ENCODE data around the gene PTPRN2. TPM values are rescaled to one million over a fixed set of nuclear protein-coding genes. Genes with fewer than 3 reads are reported as not detected.

PTPRN2 gene
- total RNA-seq, 2 experiments from 2014 or later, result 0.70 TPM; not detected in 1

DNA sequence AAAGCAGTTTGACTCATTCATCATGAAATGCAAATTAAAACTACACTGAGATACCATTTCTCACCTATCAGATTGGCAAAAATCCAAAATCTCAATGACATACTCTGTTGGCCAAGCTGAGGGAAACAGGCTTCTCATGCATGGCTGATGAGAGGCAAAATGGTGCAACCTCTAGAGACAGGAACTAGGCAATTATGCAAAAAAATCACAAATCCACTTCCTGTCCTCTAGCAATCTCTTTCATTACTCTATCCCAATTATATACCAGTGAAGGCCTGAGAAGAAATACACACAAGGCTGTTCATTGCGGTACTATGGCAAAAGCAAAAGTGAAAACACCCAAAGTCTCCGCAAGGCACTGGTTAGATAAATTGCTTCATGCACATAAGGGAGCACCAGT is 25.9 kb upstream of the PTPRN2 start:
- POLR2A ChIA-PET, result no interaction called here
- BruUV-seq (replicated peaks), result no TSS peak
- intact Hi-C loops (cut with micrococcal nuclease; ENCODE audit: unreplicated experiment), result no loop called here

DNA sequence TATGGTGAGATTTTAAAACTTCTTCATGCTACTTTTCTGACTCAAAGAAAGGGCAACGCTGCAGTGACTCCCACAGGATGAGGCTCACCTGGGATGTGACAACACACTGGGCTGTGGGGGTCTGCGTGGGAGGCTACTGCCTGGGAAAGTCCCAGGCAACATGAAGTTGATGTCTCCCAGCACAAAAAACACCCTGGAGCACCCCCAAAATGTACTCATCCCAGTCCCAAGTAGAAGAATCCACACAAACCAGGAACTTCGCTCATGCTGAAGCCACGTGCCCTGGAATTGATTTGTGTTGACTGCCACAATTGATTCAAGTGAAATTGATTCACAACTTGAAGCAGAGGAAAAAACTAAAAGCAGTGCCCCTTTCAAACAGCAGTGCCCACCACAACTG is 24.9 kb upstream of the PTPRN2 start:
- intact Hi-C loops (cut with micrococcal nuclease; ENCODE audit: unreplicated experiment), result no loop called here
- no peak for TF ChIP-seq EZH2phosphoT487 (IDR thresholded peaks at IDR 0.05; ENCODE audit: borderline replicate concordance, low read depth, low read length)
- TF ChIP-seq, protein P1, sequence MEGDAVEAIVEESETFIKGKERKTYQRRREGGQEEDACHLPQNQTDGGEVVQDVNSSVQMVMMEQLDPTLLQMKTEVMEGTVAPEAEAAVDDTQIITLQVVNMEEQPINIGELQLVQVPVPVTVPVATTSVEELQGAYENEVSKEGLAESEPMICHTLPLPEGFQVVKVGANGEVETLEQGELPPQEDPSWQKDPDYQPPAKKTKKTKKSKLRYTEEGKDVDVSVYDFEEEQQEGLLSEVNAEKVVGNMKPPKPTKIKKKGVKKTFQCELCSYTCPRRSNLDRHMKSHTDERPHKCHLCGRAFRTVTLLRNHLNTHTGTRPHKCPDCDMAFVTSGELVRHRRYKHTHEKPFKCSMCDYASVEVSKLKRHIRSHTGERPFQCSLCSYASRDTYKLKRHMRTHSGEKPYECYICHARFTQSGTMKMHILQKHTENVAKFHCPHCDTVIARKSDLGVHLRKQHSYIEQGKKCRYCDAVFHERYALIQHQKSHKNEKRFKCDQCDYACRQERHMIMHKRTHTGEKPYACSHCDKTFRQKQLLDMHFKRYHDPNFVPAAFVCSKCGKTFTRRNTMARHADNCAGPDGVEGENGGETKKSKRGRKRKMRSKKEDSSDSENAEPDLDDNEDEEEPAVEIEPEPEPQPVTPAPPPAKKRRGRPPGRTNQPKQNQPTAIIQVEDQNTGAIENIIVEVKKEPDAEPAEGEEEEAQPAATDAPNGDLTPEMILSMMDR (conservative IDR thresholded peaks at IDR 0.05; ENCODE audit: low read length), result no peak
- Histone ChIP-seq H3K36me3 (ENCODE audit: insufficient read depth, low read length) (peaks cover 38% of the 10 kb centered on the region), H3K4me3 (ENCODE audit: low read depth, low read length, poor library complexity, severe bottlenecking) (no peak overlapping the region), H3K27ac (ENCODE audit: low read depth, low read length, poor library complexity, severe bottlenecking) (no peak overlapping the region), H2AFZ (ENCODE audit: low read length) (no peak overlapping the region), H3K9me3 (ENCODE audit: low read length) (no peaks in the 10 kb centered on the region), H3K9me2 (ENCODE audit: insufficient read depth, low read length) (no peaks in the 10 kb centered on the region), H4K20me1 (ENCODE audit: insufficient read depth, low read length) (no peaks in the 10 kb centered on the region), H3K79me2 (ENCODE audit: insufficient read depth, low read depth, low read length) (no peaks in the 10 kb centered on the region), H3K4me2 (ENCODE audit: low read length) (no peak overlapping the region), H3K4me1 (ENCODE audit: insufficient read depth, low read length, poor library complexity, severe bottlenecking) (peaks cover 12% of the 10 kb centered on the region)
- BruUV-seq (replicated peaks), result no TSS peak
- no peak for DNase-seq (ENCODE audit: low spot score)
- ChIA-PET POLR2A (interaction anchor here (1.0 kb wide), 1 partner anchor 17 kb away, joined by 3 read pairs; no protein-coding TSS in a partner anchor), CTCF (ENCODE audit: unreplicated experiment) (no interaction called here)

More for the DNA sequence above, 25.9 kb upstream of the PTPRN2 start:
- H3K4me3 ChIP-seq (ENCODE audit: low read depth, low read length, poor library complexity, severe bottlenecking), result no peak overlapping the region
- H3K27ac ChIP-seq (ENCODE audit: low read depth, low read length, poor library complexity, severe bottlenecking), result no peak overlapping the region
- H3K36me3 ChIP-seq (ENCODE audit: insufficient read depth, low read length), result peaks cover 35% of the 10 kb centered on the region
- no peaks in the 10 kb centered on the region for H4K20me1 ChIP-seq (ENCODE audit: insufficient read depth, low read length)
- H3K9me3 ChIP-seq (ENCODE audit: low read length), result no peaks in the 10 kb centered on the region
- peaks cover 12% of the 10 kb centered on the region for H3K4me1 ChIP-seq (ENCODE audit: insufficient read depth, low read length, poor library complexity, severe bottlenecking)
- no peaks in the 10 kb centered on the region for H3K9me2 ChIP-seq (ENCODE audit: insufficient read depth, low read length)
- DNase-seq (ENCODE audit: low spot score), result peak; percentile 31
- CTCF ChIA-PET (ENCODE audit: unreplicated experiment), result no interaction called here
- H3K79me2 ChIP-seq (ENCODE audit: insufficient read depth, low read depth, low read length), result no peaks in the 10 kb centered on the region
- no peak for TF ChIP-seq EZH2phosphoT487 (IDR thresholded peaks at IDR 0.05; ENCODE audit: borderline replicate concordance, low read depth, low read length)
- TF ChIP-seq, protein P1 (conservative IDR thresholded peaks at IDR 0.05; ENCODE audit: low read length), result no peak
- no peak overlapping the region for H2AFZ ChIP-seq (ENCODE audit: low read length)
- peak overlapping the region; percentile 28; the same call in 1 of the 2 replicates for H3K4me2 ChIP-seq (ENCODE audit: low read length)

DNA sequence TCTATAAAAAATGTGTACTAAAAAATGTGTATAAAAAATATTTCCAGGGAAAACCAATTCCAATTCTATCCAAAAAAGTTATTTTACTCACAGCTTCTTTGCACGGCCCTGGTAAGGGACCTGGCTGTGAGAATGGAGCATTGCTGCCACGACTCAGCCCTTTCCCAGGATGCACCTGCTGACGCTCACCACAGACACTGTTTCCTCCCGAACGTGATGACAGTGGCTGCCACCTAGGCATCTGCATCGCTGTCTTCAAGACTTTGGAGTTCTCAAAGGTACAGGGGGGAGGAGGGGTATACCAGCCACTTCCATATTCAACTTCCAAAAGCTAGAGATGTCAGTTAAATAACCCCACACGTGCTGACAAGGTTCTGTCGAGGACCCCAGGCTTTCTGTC is 23.9 kb upstream of the PTPRN2 start:
- no peaks in the 10 kb centered on the region for H3K9me3 ChIP-seq (ENCODE audit: low read length)
- no peaks in the 10 kb centered on the region for H3K79me2 ChIP-seq (ENCODE audit: insufficient read depth, low read depth, low read length)
- H3K4me1 ChIP-seq (ENCODE audit: insufficient read depth, low read length, poor library complexity, severe bottlenecking), result peaks cover 12% of the 10 kb centered on the region
- no peak for TF ChIP-seq EZH2phosphoT487 (IDR thresholded peaks at IDR 0.05; ENCODE audit: borderline replicate concordance, low read depth, low read length)
- TF ChIP-seq, protein P1 (conservative IDR thresholded peaks at IDR 0.05; ENCODE audit: low read length), result no peak
- H3K9me2 ChIP-seq (ENCODE audit: insufficient read depth, low read length), result no peaks in the 10 kb centered on the region
- BruUV-seq (replicated peaks), result no TSS peak
- H2AFZ ChIP-seq (ENCODE audit: low read length), result no peak overlapping the region
- H3K4me2 ChIP-seq (ENCODE audit: low read length), result no peak overlapping the region
- POLR2A ChIA-PET, result interaction anchor here (1.0 kb wide), 1 partner anchor 18 kb away, joined by 3 read pairs; no protein-coding TSS in a partner anchor
- intact Hi-C loops (cut with micrococcal nuclease; ENCODE audit: unreplicated experiment), result no loop called here
- no peaks in the 10 kb centered on the region for H4K20me1 ChIP-seq (ENCODE audit: insufficient read depth, low read length)
- no peak overlapping the region for H3K27ac ChIP-seq (ENCODE audit: low read depth, low read length, poor library complexity, severe bottlenecking)
- CTCF ChIA-PET (ENCODE audit: unreplicated experiment), result no interaction called here
- DNase-seq (ENCODE audit: low spot score), result no peak
- no peak overlapping the region for H3K4me3 ChIP-seq (ENCODE audit: low read depth, low read length, poor library complexity, severe bottlenecking)
- H3K36me3 ChIP-seq (ENCODE audit: insufficient read depth, low read length), result peaks cover 46% of the 10 kb centered on the region

Data from OCI-LY7 (cell line).